Anterior cingulate cortex (tissue), 58 donors: ENCODE results near the gene CMTR1.
A peak's percentile ranks its signal among the peaks of the same experiment; 100 is the strongest.
"Not testable (repeated sequence)": the region's sequence is repeated elsewhere in the genome, so short reads cannot be mapped to it uniquely, and the experiment has no call there.

Experiments
- DNase-seq, 58 donors: peaks; one replicate each; lab custom pipeline; 2025; lab: John Stamatoyannopoulos, UW

CMTR1 gene

DNA sequence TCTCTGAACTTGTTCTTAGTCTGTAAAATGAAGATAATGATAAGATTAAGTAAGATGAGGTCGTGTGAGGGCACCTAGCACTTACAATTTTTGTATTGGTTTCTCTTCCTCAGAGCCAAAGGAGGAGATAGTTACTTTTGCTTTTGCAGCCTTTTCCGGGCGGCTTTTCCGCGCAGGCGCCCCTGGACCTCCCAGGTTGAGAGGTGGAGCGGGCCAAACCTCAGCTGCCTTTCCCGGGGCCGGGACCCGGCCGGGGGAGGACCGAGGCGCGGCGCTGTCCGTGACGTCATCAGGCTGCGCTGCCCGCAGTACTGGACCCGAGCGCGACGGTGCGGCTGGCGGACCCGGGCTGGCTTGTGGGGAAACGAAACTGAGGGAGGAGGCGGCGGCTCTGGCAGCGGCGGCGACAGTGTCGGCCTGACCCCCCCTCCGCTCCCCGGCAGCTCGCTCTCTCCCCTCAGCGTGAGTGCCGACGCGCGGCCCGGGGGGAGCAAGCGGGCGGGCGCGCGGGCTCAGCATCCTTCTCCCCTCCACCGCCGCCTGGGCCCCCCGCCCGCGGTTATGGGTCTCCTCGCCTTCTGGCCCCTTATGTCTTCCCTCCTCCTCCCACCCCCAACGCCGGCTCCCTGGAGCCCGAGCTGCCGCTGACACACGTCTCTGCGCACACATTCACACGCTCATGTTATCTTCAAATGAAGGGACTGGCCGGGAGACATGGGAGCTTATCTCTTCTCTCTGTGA, at the start of gene CMTR1:
TSS of gene CMTR1 (plus strand) at position 306 of the 741 bp plus-strand sequence. CDS start 2,409 bp downstream, outside the sequence.
- DNase-seq, result peak in 57 of 58 donors; percentile 40 to 94 (median 86)

DNA sequence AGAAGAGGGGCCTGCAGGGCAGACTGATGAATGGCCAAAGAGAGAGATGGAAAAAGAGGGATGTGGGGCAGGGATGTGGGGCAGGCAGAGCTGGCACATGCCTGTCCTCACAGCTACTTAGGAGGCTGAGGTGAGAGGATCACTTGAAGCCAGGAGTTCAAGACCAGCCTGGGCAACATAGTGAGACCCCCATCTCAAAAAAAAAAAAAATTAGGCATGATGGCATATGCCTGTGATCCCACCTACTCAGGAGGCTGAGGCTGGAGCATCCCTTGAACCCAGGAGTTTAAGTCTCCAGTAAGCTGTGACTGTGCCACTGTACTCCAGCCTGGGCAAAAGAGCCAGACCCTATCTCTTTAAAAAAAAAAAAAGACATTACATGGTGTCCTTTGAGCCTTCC, 44.4 kb upstream of the CMTR1 start:
- DNase-seq, result no peak

DNA sequence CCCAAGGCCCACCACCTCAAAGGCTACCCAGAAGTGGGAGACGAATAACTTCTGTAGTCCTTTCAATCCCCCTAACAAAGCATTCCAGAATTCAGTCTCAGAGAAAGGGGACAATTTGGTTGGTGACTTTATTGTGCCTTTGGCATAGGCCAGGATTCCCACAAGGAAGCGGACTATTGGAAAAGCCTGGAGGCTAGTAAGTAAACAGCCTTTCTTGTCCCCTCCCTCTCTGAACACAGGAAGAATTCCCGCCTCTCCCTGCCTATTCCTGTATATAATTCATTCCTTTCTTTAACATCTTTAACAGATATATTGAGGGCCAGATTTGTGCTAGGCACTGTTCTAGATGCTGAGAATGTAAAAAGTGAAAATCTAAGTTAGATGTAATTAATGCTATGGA, 43.2 kb upstream of the CMTR1 start:
- DNase-seq, result no peak

DNA sequence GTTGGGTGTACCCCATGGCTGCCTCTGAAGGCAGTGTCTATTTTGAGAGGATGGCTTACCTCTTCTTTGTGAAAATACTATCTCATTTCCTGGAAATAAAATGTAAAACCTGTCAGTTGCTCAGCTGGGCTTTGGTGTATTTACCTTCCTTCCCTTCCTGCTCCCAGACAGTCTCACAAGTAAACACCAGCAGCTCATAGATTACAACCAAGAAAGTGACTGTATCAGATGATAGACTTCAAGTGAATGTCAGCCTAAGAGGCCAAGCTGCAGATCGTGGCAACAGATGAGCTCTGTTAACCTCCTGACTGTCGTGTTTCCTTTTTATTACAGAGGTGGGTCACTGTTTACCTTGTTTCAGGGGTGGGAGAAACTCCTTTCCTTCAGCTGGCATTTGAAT, 41.9 kb upstream of the CMTR1 start:
- DNase-seq, result no peak

DNA sequence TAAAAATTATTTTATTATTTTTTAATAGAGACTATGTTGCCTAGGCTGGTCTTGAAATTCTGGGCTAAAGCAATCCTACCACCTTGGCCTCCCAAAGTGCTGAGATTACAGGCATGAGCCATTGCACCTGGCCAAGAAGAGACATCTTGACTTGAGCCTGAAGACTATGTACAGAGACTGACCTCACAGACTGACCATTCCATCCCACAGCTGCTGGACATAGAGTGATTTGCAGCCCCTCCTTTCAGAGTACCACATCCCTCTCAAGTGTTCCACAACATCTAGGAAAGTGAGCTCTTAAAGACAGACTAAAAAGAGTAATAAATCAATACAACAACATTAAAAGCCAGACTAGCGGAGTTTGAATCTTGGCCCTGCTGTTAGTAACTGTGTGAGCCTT, 40.2 kb upstream of the CMTR1 start:
- no peak for DNase-seq

DNA sequence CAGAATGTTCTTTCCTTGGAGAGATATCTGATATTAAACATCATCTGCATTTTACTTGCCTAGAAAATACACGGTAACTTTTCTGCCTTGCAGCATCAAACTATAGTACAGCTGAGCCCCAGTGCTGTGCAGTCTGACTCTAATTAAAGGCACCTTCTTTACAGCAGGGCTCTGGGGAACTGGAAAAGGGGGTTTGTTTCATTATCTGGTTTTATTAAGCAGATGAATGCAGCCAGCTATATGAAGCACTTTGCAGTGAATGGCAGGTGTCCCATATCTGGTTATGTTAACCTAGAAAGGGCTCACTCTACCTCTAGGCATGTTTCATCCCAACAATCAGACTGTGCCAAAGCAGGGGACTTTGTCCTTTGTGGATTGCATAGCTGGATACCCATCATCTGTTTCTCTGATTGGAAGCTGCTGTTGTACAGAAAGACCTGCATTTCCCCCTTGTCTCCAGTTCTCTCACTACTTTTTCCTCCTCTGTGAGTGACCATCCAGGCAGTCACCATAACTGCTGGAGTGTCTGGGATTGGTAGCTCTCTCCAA, 39.6 kb upstream of the CMTR1 start:
- no peak for DNase-seq

DNA sequence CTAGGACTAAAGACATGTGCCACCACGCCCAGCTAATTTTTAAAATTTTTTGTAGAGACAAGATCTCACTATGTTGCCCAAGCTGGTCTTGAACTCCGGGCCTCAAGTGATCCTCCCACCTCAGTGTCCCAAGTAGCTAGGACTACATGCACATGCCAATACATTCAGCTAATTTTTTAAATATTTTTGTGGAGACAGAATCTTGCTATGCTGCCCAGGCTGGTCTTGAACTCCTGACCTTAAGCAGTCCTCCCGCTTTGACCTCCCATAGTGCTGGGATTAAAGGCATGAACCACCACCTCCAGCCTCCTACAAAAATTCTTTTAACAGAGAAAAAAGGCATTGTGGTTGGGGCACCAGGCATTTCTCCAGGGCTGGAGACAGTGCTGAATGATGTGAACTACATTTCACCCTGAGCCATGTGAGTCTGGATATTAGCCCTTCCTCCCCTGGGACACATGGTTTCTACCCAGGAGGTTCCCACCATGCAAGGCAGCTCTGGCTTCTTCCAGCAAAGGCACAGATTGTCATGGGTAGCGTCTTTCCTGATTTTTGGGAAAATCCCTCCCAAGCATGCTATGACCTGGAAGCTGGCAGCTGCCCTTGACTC, 36.3 kb upstream of the CMTR1 start:
- DNase-seq, result no peak

DNA sequence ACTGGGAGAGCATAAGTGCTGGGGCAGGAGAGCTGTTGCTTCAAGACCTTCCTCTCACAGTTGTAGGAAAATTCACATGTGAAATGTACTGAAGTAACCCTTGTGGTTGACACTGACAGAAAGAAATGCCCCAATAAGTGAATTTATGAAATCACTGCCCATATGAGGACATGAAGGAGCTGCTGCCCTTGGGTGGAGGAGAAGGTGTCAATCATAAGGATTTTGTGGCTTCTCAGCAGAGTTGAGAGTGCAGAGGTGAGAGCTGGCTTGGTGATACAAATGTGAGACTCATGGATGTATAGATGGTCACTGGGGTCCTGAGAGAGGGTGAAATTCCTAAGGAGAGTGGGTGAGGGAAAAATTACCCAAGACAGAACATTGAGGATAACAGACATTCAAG, 33.9 kb upstream of the CMTR1 start:
- no peak for DNase-seq

GRCh38 chr6:37399795-37400490, 33.1 kb upstream of the CMTR1 start:
- no peak for DNase-seq

DNA sequence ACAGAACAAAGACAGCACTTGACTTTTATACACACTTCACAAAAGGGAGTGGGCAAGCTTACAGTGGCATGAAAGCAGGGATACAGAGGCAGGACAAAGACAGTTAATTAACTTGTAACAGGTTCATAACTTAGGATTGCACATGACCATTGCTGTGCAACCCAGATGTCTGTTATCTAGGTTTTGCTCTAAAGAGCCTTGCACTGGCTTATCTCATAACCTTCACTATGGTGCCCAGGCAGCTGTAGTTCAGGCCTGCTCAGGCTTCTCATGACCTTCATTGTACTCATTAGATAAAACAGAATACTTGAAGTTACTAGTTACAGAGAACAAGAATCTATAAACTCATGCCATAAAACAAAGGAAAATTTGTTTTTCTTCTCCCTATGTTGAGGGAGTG, 31.4 kb upstream of the CMTR1 start:
- not testable (repeated sequence) for DNase-seq

- DNase-seq, result no peak
Measured at GRCh38 chr6:37406726-37407341, 26.2 kb upstream of the CMTR1 start.

DNA sequence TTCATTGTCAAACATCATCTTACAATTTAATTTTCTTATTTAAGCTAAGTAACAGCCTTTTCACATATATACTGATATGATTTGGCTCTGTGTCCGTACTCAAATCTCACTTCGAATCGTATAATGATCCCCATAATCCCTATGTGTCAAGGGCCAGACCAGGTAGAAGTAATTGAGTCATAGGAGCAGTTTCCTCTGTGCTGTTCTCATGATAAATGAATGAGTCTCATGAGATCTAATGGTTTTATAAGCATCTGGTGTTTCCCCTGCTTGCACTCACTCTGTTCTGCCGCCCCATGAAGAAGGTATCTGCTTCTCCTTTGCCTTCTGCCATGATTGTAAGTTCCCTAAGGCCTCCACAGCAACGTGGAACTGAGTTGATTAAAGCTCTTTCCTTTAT, 25.1 kb upstream of the CMTR1 start:
- DNase-seq, result no peak

DNA sequence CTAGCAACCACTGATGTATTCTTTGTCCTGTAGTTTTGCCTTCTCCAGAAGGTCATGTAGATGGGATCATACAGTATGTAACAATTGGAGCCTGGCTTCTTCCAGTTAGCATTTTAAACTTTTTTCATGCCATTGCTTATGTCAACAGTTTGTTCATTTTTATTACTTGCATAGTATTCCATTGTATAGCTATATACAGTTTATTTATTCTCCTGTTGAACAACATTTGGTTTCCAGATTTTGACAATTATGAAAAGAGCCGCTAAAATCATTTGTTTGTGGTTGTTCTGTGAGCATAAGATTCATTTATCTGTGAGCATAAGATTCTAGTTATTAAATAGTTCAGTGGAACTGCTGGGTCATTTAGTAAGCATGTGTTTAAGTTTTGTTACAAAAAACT, 23.5 kb upstream of the CMTR1 start:
- DNase-seq, result no peak

GRCh38 chr6:37417393-37417792, 15.6 kb upstream of the CMTR1 start:
- no peak for DNase-seq

- no peak for DNase-seq
Measured at GRCh38 chr6:37418722-37419121, 14.3 kb upstream of the CMTR1 start.

DNA sequence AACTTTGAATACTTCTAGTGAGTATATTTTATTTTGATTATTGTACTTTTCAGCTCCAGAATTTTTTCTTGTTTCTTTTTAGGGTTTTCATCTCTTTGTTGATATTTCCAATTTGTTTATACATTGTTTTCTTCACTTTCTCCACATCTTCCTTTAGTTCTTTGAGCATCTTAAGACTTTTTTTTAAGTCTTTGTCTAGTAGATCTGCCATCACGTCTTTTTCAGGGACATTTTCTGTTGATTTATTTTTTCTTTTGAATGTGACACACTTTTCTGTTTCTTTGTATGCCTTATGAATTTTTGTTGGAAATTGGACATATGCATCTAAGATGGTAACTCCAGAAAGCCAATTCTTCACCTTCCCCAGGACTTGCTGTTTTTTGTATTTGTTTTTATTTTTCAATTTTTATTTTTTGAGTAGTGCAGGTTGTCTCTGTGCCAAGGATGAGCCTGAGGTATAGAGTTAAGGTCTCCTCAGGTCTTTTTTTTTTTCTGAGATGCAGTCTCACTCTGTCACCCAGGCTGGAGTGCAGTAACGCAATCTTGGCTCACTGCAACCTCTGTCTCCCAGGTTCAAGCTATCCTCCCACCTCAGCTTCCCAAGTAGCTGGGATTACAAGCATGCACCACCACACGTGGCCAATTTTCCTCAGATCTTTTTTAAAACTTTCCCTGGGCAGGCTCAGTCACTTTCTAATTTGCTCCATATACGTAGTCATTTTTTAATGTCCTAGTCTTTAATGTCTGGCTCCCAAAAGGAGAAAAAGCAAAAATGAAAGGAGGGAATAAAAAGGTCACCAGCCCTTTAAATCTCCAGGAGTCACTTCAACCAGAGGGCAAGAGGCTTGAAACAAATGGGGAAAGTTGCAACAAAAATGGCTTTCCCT, 6.7 kb upstream of the CMTR1 start:
- DNase-seq, result no peak

- DNase-seq, result no peak
Measured at GRCh38 chr6:37426945-37427510, 6.0 kb upstream of the CMTR1 start.

DNA sequence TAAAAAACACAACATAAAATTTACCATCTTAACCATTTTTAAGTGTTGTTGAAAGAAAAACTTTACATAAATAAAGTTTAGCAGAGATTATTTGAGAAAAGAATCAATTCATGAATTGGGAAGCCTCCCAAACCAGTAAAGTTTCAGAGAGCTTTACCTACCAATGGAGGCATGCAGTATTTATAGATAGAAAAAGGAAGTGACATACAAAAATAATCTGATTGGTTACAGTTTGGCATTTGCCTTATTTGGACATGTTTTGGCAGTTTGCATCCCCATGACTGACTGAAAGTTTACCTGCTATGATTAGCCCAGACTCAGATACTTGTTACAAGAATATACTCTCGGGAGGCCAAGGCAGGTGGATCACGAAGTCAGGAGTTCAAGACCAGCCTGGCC, 3.7 kb upstream of the CMTR1 start:
- no peak for DNase-seq

- DNase-seq, result peak in 4 of 58 donors; percentile 25 to 61 (median 36)
Measured at GRCh38 chr6:37432590-37432915, 468 bp upstream of the CMTR1 start.
